ENCODE measurements around the gene ARMH2. TPM values are rescaled to one million over a fixed set of nuclear protein-coding genes. Genes with fewer than 3 reads are reported as not detected.

ARMH2 gene
- total and polyA plus RNA-seq, 2 experiments from 2014 or later: not detected

DNA sequence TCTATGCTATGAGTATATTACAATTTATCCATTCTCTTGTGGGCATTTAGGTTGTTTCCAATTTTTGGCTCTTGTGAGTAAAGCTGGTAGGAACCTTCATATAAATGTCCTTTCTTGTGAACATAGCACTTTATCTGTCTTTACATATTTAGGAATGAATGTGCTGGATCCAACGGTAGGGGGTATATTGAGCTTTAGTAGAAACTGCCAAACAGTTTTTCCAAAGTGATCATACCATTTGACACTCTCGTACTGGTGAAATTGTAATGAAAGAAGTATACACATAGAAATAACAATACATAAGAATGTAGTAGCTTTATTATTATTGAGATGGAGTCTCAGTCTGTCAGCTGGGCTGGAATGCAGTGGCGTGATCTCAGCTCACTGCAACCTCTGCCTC, 30.9 kb upstream of the ARMH2 start:
- Histone ChIP-seq H3K9me2 (ENCODE audit: insufficient read depth) (no peaks in the 10 kb centered on the region), H2AFZ (no peak overlapping the region), H3F3A (ENCODE audit: insufficient read depth) (peaks cover 17% of the 10 kb centered on the region; the same call in 1 of the 2 replicates), H3K4me3 (no peak overlapping the region), H3K79me2 (ENCODE audit: insufficient read depth) (no peaks in the 10 kb centered on the region), H3K36me3 (ENCODE audit: low read depth) (no peaks in the 10 kb centered on the region), H3K27ac (no peak overlapping the region), H3K4me1 (ENCODE audit: insufficient read depth) (peaks cover 16% of the 10 kb centered on the region; the same call in 1 of the 2 replicates), H3K9ac (no peak overlapping the region), H3K4me2 (ENCODE audit: unreplicated experiment) (no peak overlapping the region), H3K27me3 (replicated peaks; ENCODE audit: insufficient read depth) (no peaks in the 10 kb centered on the region), H3K9me3 (ENCODE audit: low read depth) (no peaks in the 10 kb centered on the region), H4K20me1 (ENCODE audit: insufficient read depth) (no peaks in the 10 kb centered on the region)
- in situ Hi-C loops (cut with MboI): no loop called here
- DNase-seq: no peak
- TF ChIP-seq EZH2 (IDR thresholded peaks at IDR 0.05; ENCODE audit: insufficient read depth, poor library complexity, severe bottlenecking): no peak
- TF ChIP-seq EZH2phosphoT487 (IDR thresholded peaks at IDR 0.05; ENCODE audit: insufficient read depth, low read depth): no peak
- WGBS, 2 experiments (ENCODE audit: low coverage in 1 of 2, low lambda C conversion rate in 2 of 2, missing lambda C conversion rate in 2 of 2): 73 to 76% methylated on average over 3 of the region's 3 CpGs

DNA sequence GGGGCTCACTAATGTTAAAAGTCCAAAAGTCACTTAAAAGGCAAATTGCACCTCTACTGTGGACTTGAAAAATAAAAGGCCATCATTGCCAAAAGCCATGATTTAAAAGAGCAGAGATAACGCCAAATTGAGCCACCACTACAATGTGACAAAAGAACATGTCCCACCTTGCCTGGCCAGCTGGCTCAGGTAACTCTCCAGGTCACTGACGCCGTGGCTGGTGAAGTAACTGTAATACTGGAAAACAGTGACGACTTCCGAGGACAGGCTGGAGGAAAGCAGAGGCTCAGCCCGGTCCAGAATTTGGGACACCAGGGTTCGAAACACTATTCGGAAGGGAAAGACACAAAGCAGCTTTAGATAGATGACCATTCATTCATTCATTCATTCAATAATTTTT, 29.3 kb upstream of the ARMH2 start:
- Histone ChIP-seq H3K9me3 (ENCODE audit: low read depth) (no peaks in the 10 kb centered on the region), H3K36me3 (ENCODE audit: low read depth) (no peaks in the 10 kb centered on the region), H3K9me2 (ENCODE audit: insufficient read depth) (no peaks in the 10 kb centered on the region), H2AFZ (no peak overlapping the region), H3K27me3 (replicated peaks; ENCODE audit: insufficient read depth) (no peaks in the 10 kb centered on the region), H3K4me3 (no peak overlapping the region), H3K4me2 (ENCODE audit: unreplicated experiment) (no peak overlapping the region), H3F3A (ENCODE audit: insufficient read depth) (peaks cover 17% of the 10 kb centered on the region; the same call in 1 of the 2 replicates), H3K79me2 (ENCODE audit: insufficient read depth) (no peaks in the 10 kb centered on the region), H3K27ac (no peak overlapping the region), H3K9ac (no peak overlapping the region), H4K20me1 (ENCODE audit: insufficient read depth) (no peaks in the 10 kb centered on the region), H3K4me1 (ENCODE audit: insufficient read depth) (peaks cover 16% of the 10 kb centered on the region; the same call in 1 of the 2 replicates)
- no peak for TF ChIP-seq EZH2phosphoT487 (IDR thresholded peaks at IDR 0.05; ENCODE audit: insufficient read depth, low read depth)
- in situ Hi-C loops (cut with MboI): no loop called here
- DNase-seq: no peak
- 78% methylated on average over 8 of the region's 8 CpGs for WGBS, 2 experiments (ENCODE audit: low coverage in 1 of 2, low lambda C conversion rate in 2 of 2, missing lambda C conversion rate in 2 of 2)

DNA sequence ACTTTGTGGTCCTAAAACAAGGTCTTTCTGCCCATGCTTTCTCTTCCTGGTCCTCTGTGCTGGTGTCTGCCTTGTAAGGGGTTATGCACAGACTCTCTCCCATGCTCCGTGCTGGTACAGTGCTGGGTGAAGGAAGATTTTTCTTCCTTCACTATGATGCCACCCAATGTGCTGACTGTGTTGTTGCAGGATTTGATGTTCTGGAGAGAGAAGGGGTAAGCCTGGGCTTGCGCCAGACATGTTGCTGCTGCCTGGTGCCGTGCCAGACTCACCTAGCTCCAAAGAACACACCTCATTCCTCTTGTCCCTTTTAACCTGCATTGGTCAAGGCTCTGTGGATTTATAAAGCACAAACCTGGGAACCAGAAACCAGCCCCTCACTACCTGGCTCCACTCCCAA, 28.4 kb upstream of the ARMH2 start:
- Histone ChIP-seq H3K4me2 (ENCODE audit: unreplicated experiment) (no peak overlapping the region), H3F3A (ENCODE audit: insufficient read depth) (peaks cover 12% of the 10 kb centered on the region; the same call in 1 of the 2 replicates), H4K20me1 (ENCODE audit: insufficient read depth) (no peaks in the 10 kb centered on the region), H3K27ac (no peak overlapping the region), H3K9me3 (ENCODE audit: low read depth) (no peaks in the 10 kb centered on the region), H2AFZ (no peak overlapping the region), H3K9me2 (ENCODE audit: insufficient read depth) (no peaks in the 10 kb centered on the region), H3K4me3 (no peak overlapping the region), H3K36me3 (ENCODE audit: low read depth) (no peaks in the 10 kb centered on the region), H3K9ac (no peak overlapping the region), H3K4me1 (ENCODE audit: insufficient read depth) (peaks cover 10% of the 10 kb centered on the region; the same call in 1 of the 2 replicates), H3K79me2 (ENCODE audit: insufficient read depth) (no peaks in the 10 kb centered on the region), H3K27me3 (replicated peaks; ENCODE audit: insufficient read depth) (no peaks in the 10 kb centered on the region)
- TF ChIP-seq EZH2phosphoT487 (IDR thresholded peaks at IDR 0.05; ENCODE audit: insufficient read depth, low read depth) (no peak), EZH2 (IDR thresholded peaks at IDR 0.05; ENCODE audit: insufficient read depth, poor library complexity, severe bottlenecking) (no peak)
- WGBS, 2 experiments (ENCODE audit: low coverage in 1 of 2, low lambda C conversion rate in 2 of 2, missing lambda C conversion rate in 2 of 2): 96 to 97% methylated on average over 3 of the region's 3 CpGs
- in situ Hi-C loops (cut with MboI): no loop called here
- DNase-seq: no peak

DNA sequence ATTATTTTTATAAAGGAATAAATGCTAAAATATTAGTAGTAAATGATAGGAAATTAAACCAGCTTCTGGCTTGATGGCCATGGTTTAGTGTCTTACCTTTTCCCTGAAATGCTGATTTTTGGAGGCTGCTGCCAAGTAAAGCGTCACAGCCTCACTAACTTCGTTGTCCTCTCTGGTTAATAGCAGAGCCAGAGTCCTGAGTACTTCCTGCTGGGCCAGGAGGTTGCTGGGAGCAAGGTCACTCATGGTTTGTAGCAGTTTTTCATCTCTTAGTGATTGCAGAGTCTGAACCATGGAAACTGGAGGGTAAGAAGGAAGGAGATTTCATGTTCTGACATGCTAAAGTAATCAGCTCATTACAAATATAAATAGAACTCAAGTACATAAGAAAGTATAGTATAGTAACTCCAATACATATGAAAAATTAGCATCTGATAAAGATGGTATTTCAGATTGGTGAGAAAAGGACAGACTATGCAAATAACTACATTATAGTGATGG, 26.5 kb upstream of the ARMH2 start:
- Histone ChIP-seq H3K4me1 (ENCODE audit: insufficient read depth) (no peaks in the 10 kb centered on the region), H3K4me3 (no peak overlapping the region), H3K4me2 (ENCODE audit: unreplicated experiment) (no peak overlapping the region), H3K27ac (no peak overlapping the region), H3K9me3 (ENCODE audit: low read depth) (no peaks in the 10 kb centered on the region), H3K79me2 (ENCODE audit: insufficient read depth) (no peaks in the 10 kb centered on the region), H2AFZ (no peak overlapping the region), H3K27me3 (replicated peaks; ENCODE audit: insufficient read depth) (no peaks in the 10 kb centered on the region), H3K9ac (no peak overlapping the region), H4K20me1 (ENCODE audit: insufficient read depth) (no peaks in the 10 kb centered on the region), H3F3A (ENCODE audit: insufficient read depth) (no peaks in the 10 kb centered on the region), H3K36me3 (ENCODE audit: low read depth) (no peaks in the 10 kb centered on the region), H3K9me2 (ENCODE audit: insufficient read depth) (no peaks in the 10 kb centered on the region)
- WGBS, 2 experiments (ENCODE audit: low coverage in 1 of 2, low lambda C conversion rate in 2 of 2, missing lambda C conversion rate in 2 of 2): 63 to 65% methylated on average over 2 of the region's 2 CpGs
- TF ChIP-seq EZH2phosphoT487 (IDR thresholded peaks at IDR 0.05; ENCODE audit: insufficient read depth, low read depth) (no peak), EZH2 (IDR thresholded peaks at IDR 0.05; ENCODE audit: insufficient read depth, poor library complexity, severe bottlenecking) (no peak)
- in situ Hi-C loops (cut with MboI): no loop called here
- DNase-seq: no peak

Measured in GM23248 (cell line).